ENCODE results near the gene EXOC2.

The EXOC2 gene

DNA sequence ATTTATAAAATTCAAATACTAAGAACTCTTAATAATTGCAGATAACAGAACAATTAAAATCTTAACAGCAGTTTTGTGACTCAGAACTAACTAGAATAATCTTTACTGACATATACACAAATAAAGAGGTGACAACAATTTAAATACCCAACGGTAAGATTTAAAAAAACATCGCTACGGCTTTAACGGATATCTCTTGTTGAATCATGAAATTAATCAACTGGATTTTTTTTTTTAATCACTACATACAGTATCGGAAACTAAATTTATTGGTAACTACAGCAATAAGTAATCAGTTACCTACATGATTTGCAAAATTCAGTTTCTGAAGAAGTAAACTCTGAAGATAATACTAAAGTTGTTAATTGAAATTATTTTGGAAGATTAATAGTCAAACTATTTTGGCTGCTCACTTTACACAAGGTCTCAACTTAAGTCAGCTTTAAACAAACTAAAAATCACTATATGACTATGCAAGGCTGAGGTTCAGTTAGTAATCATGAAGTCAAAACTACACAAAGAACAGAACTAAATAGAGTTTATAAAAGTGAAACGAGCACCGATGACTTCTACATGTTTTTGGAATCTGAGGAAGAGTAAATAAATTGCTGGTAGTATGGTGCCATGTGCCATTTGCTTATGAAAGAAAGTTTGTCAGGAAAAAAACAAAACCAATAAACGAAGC is 164.8 kb downstream of the EXOC2 start:
- Histone ChIP-seq H3K4ac (ENCODE audit: low read depth, low read length) (no peak overlapping the region), H3K4me1 (ENCODE audit: control insufficient read depth in 1 of 2, insufficient read depth in 2 of 2, low read length in 2 of 2) (no peaks in the 10 kb centered on the region), H2BK12ac (ENCODE audit: low read length) (no peak overlapping the region), H3K23ac (ENCODE audit: low read length) (no peak overlapping the region), H2AFZ (ENCODE audit: insufficient read depth, low read length, poor library complexity) (no peak overlapping the region), H4K12ac (ENCODE audit: low read depth, low read length) (no peak overlapping the region), H3K79me1 (ENCODE audit: low read length) (no peaks in the 10 kb centered on the region), H3K9ac (ENCODE audit: low read length) (no peak overlapping the region), H3K27ac (ENCODE audit: low read depth, low read length) (no peak overlapping the region), H3K36me3 (ENCODE audit: control insufficient read depth in 1 of 2, insufficient read depth in 2 of 2, low read length in 2 of 2) (peaks cover 2% of the 10 kb centered on the region in 2 experiments), H4K91ac (ENCODE audit: low read depth, low read length) (no peak overlapping the region), H3K27me3 (ENCODE audit: insufficient read depth, low read length) (no peaks in the 10 kb centered on the region), H3K14ac (ENCODE audit: low read length) (no peak overlapping the region), H2AK5ac (ENCODE audit: low read length) (no peak overlapping the region), H3K79me2 (ENCODE audit: control insufficient read depth, insufficient read depth, low read length, poor library complexity) (no peaks in the 10 kb centered on the region), H3K18ac (ENCODE audit: low read length) (no peak overlapping the region), H4K8ac (ENCODE audit: low read depth, low read length) (no peak overlapping the region), H2BK120ac (ENCODE audit: insufficient read depth, low read length, poor library complexity) (no peak overlapping the region), H3K4me3 (ENCODE audit: low read depth, low read length) (no peak overlapping the region), H2BK5ac (ENCODE audit: low read depth, low read length, poor library complexity) (no peak overlapping the region), H3K4me2 (ENCODE audit: low read length) (no peak overlapping the region), H3K9me3 (ENCODE audit: insufficient read depth, low read depth, low read length) (no peaks in the 10 kb centered on the region)
- no peak for DNase-seq
- no CpG with 5 or more reads among the region's 8 CpGs for WGBS (ENCODE audit: extremely low coverage, insufficient coverage, insufficient read length)

DNA sequence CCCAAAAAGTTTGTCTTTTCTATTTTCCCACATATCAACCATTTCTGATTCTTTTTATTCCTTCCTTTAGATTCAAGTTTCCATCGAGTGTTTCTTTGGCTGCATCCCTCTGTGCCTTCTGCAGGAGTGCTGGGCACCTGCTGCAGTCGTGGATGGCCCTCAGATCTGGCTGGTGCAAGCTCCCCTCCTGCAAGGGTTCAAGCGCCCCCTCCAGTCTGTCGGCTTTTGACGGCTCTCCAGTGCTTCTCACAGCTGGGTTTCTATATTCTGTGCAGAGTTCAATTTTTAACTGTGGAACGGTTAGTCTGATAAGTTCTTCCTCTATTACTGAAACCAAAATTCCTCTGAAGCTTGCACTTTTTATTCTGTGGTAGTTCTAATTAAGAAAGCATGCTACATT is 168.1 kb downstream of the EXOC2 start:
- Histone ChIP-seq H3K79me2 (ENCODE audit: control insufficient read depth, insufficient read depth, low read length, poor library complexity) (no peaks in the 10 kb centered on the region), H3K4me3 (ENCODE audit: low read depth, low read length) (no peak overlapping the region), H2BK12ac (ENCODE audit: low read length) (no peak overlapping the region), H4K12ac (ENCODE audit: low read depth, low read length) (no peak overlapping the region), H2BK120ac (ENCODE audit: insufficient read depth, low read length, poor library complexity) (no peak overlapping the region), H3K9ac (ENCODE audit: low read length) (no peak overlapping the region), H3K14ac (ENCODE audit: low read length) (no peak overlapping the region), H3K79me1 (ENCODE audit: low read length) (no peaks in the 10 kb centered on the region), H4K91ac (ENCODE audit: low read depth, low read length) (no peak overlapping the region), H3K4me2 (ENCODE audit: low read length) (no peak overlapping the region), H4K8ac (ENCODE audit: low read depth, low read length) (no peak overlapping the region), H3K36me3 (ENCODE audit: control insufficient read depth in 1 of 2, insufficient read depth in 2 of 2, low read length in 2 of 2) (peaks cover 8 to 14% of the 10 kb centered on the region in 2 experiments), H3K18ac (ENCODE audit: low read length) (no peak overlapping the region), H3K4me1 (ENCODE audit: control insufficient read depth in 1 of 2, insufficient read depth in 2 of 2, low read length in 2 of 2) (no peaks in the 10 kb centered on the region), H3K4ac (ENCODE audit: low read depth, low read length) (no peak overlapping the region), H3K27ac (ENCODE audit: low read depth, low read length) (no peak overlapping the region), H3K23ac (ENCODE audit: low read length) (no peak overlapping the region), H3K27me3 (ENCODE audit: insufficient read depth, low read length) (no peaks in the 10 kb centered on the region), H2AK5ac (ENCODE audit: low read length) (no peak overlapping the region), H2BK5ac (ENCODE audit: low read depth, low read length, poor library complexity) (no peak overlapping the region), H3K9me3 (ENCODE audit: insufficient read depth, low read depth, low read length) (peaks cover 6% of the 10 kb centered on the region), H2AFZ (ENCODE audit: insufficient read depth, low read length, poor library complexity) (no peak overlapping the region)
- no CpG with 5 or more reads among the region's 6 CpGs for WGBS (ENCODE audit: extremely low coverage, insufficient coverage, insufficient read length)
- DNase-seq: no peak

DNA sequence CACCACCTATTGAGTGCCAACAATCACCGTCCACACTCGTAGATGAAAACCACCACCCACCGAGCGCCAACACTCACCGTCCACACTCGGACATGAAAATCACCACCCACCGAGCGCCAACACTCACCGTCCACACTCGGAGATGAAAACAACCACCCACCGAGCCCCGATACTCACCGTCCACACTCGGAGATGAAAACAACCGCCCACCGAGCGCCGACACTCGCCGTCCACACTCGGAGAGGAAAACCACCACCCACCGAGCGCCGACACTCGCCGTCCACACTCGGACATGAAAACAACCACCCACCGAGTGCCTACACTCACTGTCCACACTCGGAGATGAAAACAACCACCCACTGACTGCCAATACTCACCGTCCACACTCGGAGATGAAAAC is 172.1 kb downstream of the EXOC2 start:
- Histone ChIP-seq H3K14ac (ENCODE audit: low read length) (no peak overlapping the region), H2AK5ac (ENCODE audit: low read length) (no peak overlapping the region), H4K8ac (ENCODE audit: low read depth, low read length) (no peak overlapping the region), H4K12ac (ENCODE audit: low read depth, low read length) (no peak overlapping the region), H3K9ac (ENCODE audit: low read length) (no peak overlapping the region), H3K36me3 (ENCODE audit: control insufficient read depth in 1 of 2, insufficient read depth in 2 of 2, low read length in 2 of 2) (peaks cover 8 to 14% of the 10 kb centered on the region in 2 experiments), H3K4me2 (ENCODE audit: low read length) (no peak overlapping the region), H2BK12ac (ENCODE audit: low read length) (no peak overlapping the region), H2BK5ac (ENCODE audit: low read depth, low read length, poor library complexity) (no peak overlapping the region), H4K91ac (ENCODE audit: low read depth, low read length) (no peak overlapping the region), H3K9me3 (ENCODE audit: insufficient read depth, low read depth, low read length) (peaks cover 8% of the 10 kb centered on the region), H3K27ac (ENCODE audit: low read depth, low read length) (no peak overlapping the region), H3K27me3 (ENCODE audit: insufficient read depth, low read length) (no peaks in the 10 kb centered on the region), H3K4ac (ENCODE audit: low read depth, low read length) (no peak overlapping the region), H3K79me2 (ENCODE audit: control insufficient read depth, insufficient read depth, low read length, poor library complexity) (no peaks in the 10 kb centered on the region), H2AFZ (ENCODE audit: insufficient read depth, low read length, poor library complexity) (no peak overlapping the region), H3K23ac (ENCODE audit: low read length) (no peak overlapping the region), H2BK120ac (ENCODE audit: insufficient read depth, low read length, poor library complexity) (no peak overlapping the region), H3K18ac (ENCODE audit: low read length) (no peak overlapping the region), H3K4me3 (ENCODE audit: low read depth, low read length) (no peak overlapping the region), H3K79me1 (ENCODE audit: low read length) (no peaks in the 10 kb centered on the region), H3K4me1 (ENCODE audit: control insufficient read depth in 1 of 2, insufficient read depth in 2 of 2, low read length in 2 of 2) (no peaks in the 10 kb centered on the region)
- WGBS (ENCODE audit: extremely low coverage, insufficient coverage, insufficient read length): no CpG with 5 or more reads among the region's 31 CpGs
- no peak for DNase-seq

DNA sequence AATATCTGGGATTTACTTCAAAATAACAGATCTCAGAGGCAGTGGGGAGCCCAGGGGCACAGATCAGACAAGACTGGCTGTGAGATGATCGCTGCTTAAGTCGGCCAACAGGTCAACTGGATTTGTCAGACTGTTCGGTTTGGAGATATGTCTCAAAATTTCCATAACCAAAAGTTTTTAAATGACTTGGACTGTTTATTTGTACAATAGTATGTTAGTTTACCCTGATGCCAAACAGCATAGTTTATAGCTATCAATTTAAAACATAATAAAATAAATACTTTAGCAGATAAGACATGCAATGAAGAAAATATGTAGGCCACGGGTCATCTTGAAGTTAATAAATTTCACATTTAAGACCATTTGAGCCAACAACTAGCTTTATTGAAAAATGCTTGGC is 174.7 kb downstream of the EXOC2 start:
- Histone ChIP-seq H2BK120ac (ENCODE audit: insufficient read depth, low read length, poor library complexity) (no peak overlapping the region), H2AK5ac (ENCODE audit: low read length) (no peak overlapping the region)

More for the DNA sequence above, 174.7 kb downstream of the EXOC2 start:
- Histone ChIP-seq H4K12ac (ENCODE audit: low read depth, low read length) (no peak overlapping the region), H3K4me2 (ENCODE audit: low read length) (no peak overlapping the region), H2BK5ac (ENCODE audit: low read depth, low read length, poor library complexity) (no peak overlapping the region), H3K4ac (ENCODE audit: low read depth, low read length) (no peak overlapping the region), H3K4me1 (ENCODE audit: control insufficient read depth in 1 of 2, insufficient read depth in 2 of 2, low read length in 2 of 2) (peaks cover 0 to 4% of the 10 kb centered on the region in 2 experiments), H3K9ac (ENCODE audit: low read length) (no peak overlapping the region), H3K36me3 (ENCODE audit: control insufficient read depth in 1 of 2, insufficient read depth in 2 of 2, low read length in 2 of 2) (peaks cover 8 to 13% of the 10 kb centered on the region in 2 experiments), H4K91ac (ENCODE audit: low read depth, low read length) (no peak overlapping the region), H3K18ac (ENCODE audit: low read length) (no peak overlapping the region), H3K14ac (ENCODE audit: low read length) (no peak overlapping the region), H3K23ac (ENCODE audit: low read length) (no peak overlapping the region), H3K27ac (ENCODE audit: low read depth, low read length) (no peak overlapping the region), H2BK12ac (ENCODE audit: low read length) (no peak overlapping the region), H3K4me3 (ENCODE audit: low read depth, low read length) (no peak overlapping the region), H3K79me2 (ENCODE audit: control insufficient read depth, insufficient read depth, low read length, poor library complexity) (no peaks in the 10 kb centered on the region), H2AFZ (ENCODE audit: insufficient read depth, low read length, poor library complexity) (no peak overlapping the region), H3K79me1 (ENCODE audit: low read length) (no peaks in the 10 kb centered on the region), H4K8ac (ENCODE audit: low read depth, low read length) (no peak overlapping the region), H3K27me3 (ENCODE audit: insufficient read depth, low read length) (no peaks in the 10 kb centered on the region), H3K9me3 (ENCODE audit: insufficient read depth, low read depth, low read length) (peaks cover 10% of the 10 kb centered on the region)
- no CpG with 5 or more reads among the region's 4 CpGs for whole genome bisulfite sequencing (ENCODE audit: extremely low coverage, insufficient coverage, insufficient read length)
- no peak for DNase-seq
